Endothelial cell of umbilical vein (primary cell): ENCODE measurements around the gene SPSB3. TPM values are rescaled to one million over a fixed set of nuclear protein-coding genes. Genes with fewer than 3 reads are reported as not detected.

ENCODE experiments used
- BruUV-seq: library from RNA; stranded (reverse); fragments of 400-500 nt; replicated peaks from 2 replicates; lab custom pipeline; 2021; lab: Mats Ljungman, UMichigan
- CTCF ChIA-PET: fragments of 300-600, 350-600 bp; sonication (Branson Sonifier 250); formaldehyde crosslinking; loops from one replicate; lab custom pipeline; 2021; ENCODE audit warnings: antibody characterized with exemption, inconsistent platforms; lab: Charles Lee
- POLR2A ChIA-PET: fragments of 300-600, 350-600 bp; sonication (Branson Sonifier 250); formaldehyde crosslinking; loops from one replicate; lab custom pipeline; 2021; ENCODE audit warnings: antibody characterized with exemption, inconsistent platforms; lab: Charles Lee
- DNase-seq: peaks from one replicate; pipeline ENCODE4 v3.0.0-alpha.2; 2011; ENCODE audit warnings: low read depth, low spot score
- FAIRE-seq: peaks from 2 replicates; lab custom pipeline; 2011; peaks lifted over from hg19 to GRCh38; lab: Jason Lieb, UNC
- H2AFZ ChIP-seq: 2 replicates; pipeline ENCODE4 v1.6.0; 2012; ENCODE audit warnings: low read depth, low read length, control low read depth, inconsistent platforms
- H3K27ac ChIP-seq: 2 replicates; pipeline ENCODE4 v1.5.1; 2011; ENCODE audit warnings: low read depth, mild to moderate bottlenecking, control low read depth, low read length, moderate library complexity; ENCODE audit not compliant: insufficient read depth
- H3K27me3 ChIP-seq, 2 experiments: 2 replicates each; pipeline versions ENCODE4 v1.6.0 to v1.6.1; 2011; ENCODE audit warnings: low read length in 2 of 2, mixed read lengths in 1 of 2; ENCODE audit not compliant: control insufficient read depth in 2 of 2, insufficient read depth in 2 of 2
- H3K36me3 ChIP-seq, 2 experiments: 2 replicates in 1 of 2; 3 replicates in 1 of 2; pipeline ENCODE4 v1.5.1; 2011; ENCODE audit warnings: low read length in 2 of 2, mild to moderate bottlenecking in 1 of 2, moderate library complexity in 1 of 2; ENCODE audit not compliant: control insufficient read depth in 2 of 2, insufficient read depth in 2 of 2; ENCODE audit errors: extremely low read depth in 1 of 2
- H3K4me1 ChIP-seq: 3 replicates; pipeline ENCODE4 v1.5.1; 2011; ENCODE audit warnings: mild to moderate bottlenecking, low read length; ENCODE audit not compliant: control insufficient read depth, insufficient read depth; ENCODE audit errors: extremely low read depth
- H3K4me2 ChIP-seq: 2 replicates; pipeline ENCODE4 v1.6.1; 2011; ENCODE audit warnings: low read length, control low read depth, mixed read lengths; ENCODE audit not compliant: insufficient read depth
- H3K4me3 ChIP-seq, 3 experiments: fragments of 200-600 bp in 1 of 3; sonication (generic), shearing (Covaris generic) in 1 of 3; replicated peaks in 1 of 3; 2 replicates each; pipeline ENCODE4 v1.5.1; 2011 to 2016; ENCODE audit warnings: control low read depth in 3 of 3, low read length in 3 of 3, mild to moderate bottlenecking in 2 of 3, inconsistent platforms in 1 of 3, low read depth in 1 of 3, moderate library complexity in 1 of 3; ENCODE audit not compliant: insufficient read depth in 1 of 3
- H3K79me2 ChIP-seq: 2 replicates; pipeline ENCODE4 v1.6.0; 2012; ENCODE audit warnings: low read length, inconsistent platforms; ENCODE audit not compliant: control insufficient read depth, insufficient read depth
- H3K9ac ChIP-seq: replicated peaks from 2 replicates; pipeline ENCODE3; 2011; ENCODE audit warnings: low read length, control low read depth; ENCODE audit not compliant: insufficient read depth; ENCODE audit errors: extremely low read depth
- H3K9me1 ChIP-seq: replicated peaks from 3 replicates; pipeline ENCODE4 v1.6.0; 2011; ENCODE audit warnings: mild to moderate bottlenecking, low read length; ENCODE audit not compliant: control insufficient read depth, insufficient read depth; ENCODE audit errors: extremely low read depth
- H3K9me3 ChIP-seq: replicated peaks from 2 replicates; pipeline ENCODE4 v1.5.1; 2012; ENCODE audit warnings: low read length, inconsistent platforms; ENCODE audit not compliant: control insufficient read depth, insufficient read depth
- H4K20me1 ChIP-seq: replicated peaks from 2 replicates; pipeline ENCODE3; 2011; ENCODE audit warnings: mild to moderate bottlenecking, low read length; ENCODE audit not compliant: control insufficient read depth, insufficient read depth; ENCODE audit errors: extremely low read depth
- CTCF ChIP-seq, 2 donors: IDR thresholded peaks; 1 replicate in 1 of 2; 2 replicates in 1 of 2; pipeline ENCODE4 v1.5.1; 2011; ENCODE audit warnings: low read length in 2 of 2, mild to moderate bottlenecking in 2 of 2, moderate library complexity in 2 of 2, control low read depth in 1 of 2, inconsistent platforms in 1 of 2, low read depth in 1 of 2; ENCODE audit not compliant: insufficient read depth in 1 of 2; ENCODE audit errors: extremely low read depth in 1 of 2
- EZH2 ChIP-seq: IDR thresholded peaks from 2 replicates; pipeline ENCODE4 v1.6.1; 2012; ENCODE audit warnings: borderline replicate concordance, low read depth, mild to moderate bottlenecking, moderate library complexity, low read length, inconsistent platforms; ENCODE audit not compliant: severe bottlenecking
- FOS ChIP-seq: IDR thresholded peaks from 2 replicates; pipeline ENCODE4 v1.6.1; 2011; ENCODE audit warnings: mild to moderate bottlenecking, low read length, moderate library complexity, borderline replicate concordance; ENCODE audit not compliant: insufficient read depth
- JUN ChIP-seq: IDR thresholded peaks from 2 replicates; pipeline ENCODE4 v1.6.1; 2011; ENCODE audit warnings: borderline replicate concordance, low read depth; ENCODE audit not compliant: insufficient read length, insufficient read depth
- MAX ChIP-seq: IDR thresholded peaks from 2 replicates; pipeline ENCODE4 v1.6.1; 2011; ENCODE audit not compliant: insufficient read depth, insufficient read length
- dilution Hi-C: fragments of 300-500 bp; cut with MboI; formaldehyde crosslinking; loops from one replicate; pipeline ENCODE4 v1.15.0; 2019; ENCODE audit warnings: low sequenced_read_pairs; ENCODE audit not compliant: extremely low pct_ligation_motif_present
- intact Hi-C: fragments of 100-400 bp; cut with micrococcal nuclease; formaldehyde crosslinking; loops from one replicate; pipeline ENCODE4 v1.10.0; 2022
- polyA plus RNA-seq, 4 experiments: library from polyadenylated mRNA; depleted of rRNA in 3 of 4; stranded (reverse) in 3 of 4; unstranded in 1 of 4; fragments of >200 nt; gene quantifications; 2 replicates each; pipeline versions ENCODE4 v1.2.1 to v1.2.3, GENCODE V29; 2011 to 2012; ENCODE audit warnings: missing spikeins in 1 of 4
- total RNA-seq: library from RNA; stranded (reverse); gene quantifications from 2 replicates; pipeline ENCODE4 v1.2.3, GENCODE V29; 2021

SPSB3 gene
- total and polyA plus RNA-seq, 2 donors (not counting 3 experiments of a cell fraction or from before 2014, with no cell fraction given): 39.0 to 86.2 TPM

GRCh38 chr16:1828645-1829410 is 46.5 kb upstream of the SPSB3 start:
- H3K27ac ChIP-seq: no peak overlapping the region
- no peaks in the 10 kb centered on the region for H3K9me3 ChIP-seq
- intact Hi-C loops (no loop called here), dilution Hi-C loops (no loop called here)
- no peak overlapping the region for H3K9ac ChIP-seq
- H3K4me2 ChIP-seq: peak overlapping the region; percentile 81
- POLR2A ChIA-PET: no interaction called here
- H4K20me1 ChIP-seq: no peaks in the 10 kb centered on the region
- H3K79me2 ChIP-seq: peaks cover 22% of the 10 kb centered on the region
- CTCF ChIA-PET: interaction anchor here (1.1 kb wide), 1 partner anchor 12 kb away, joined by 4 read pairs; no protein-coding TSS in a partner anchor
- H3K4me1 ChIP-seq: peaks cover 20% of the 10 kb centered on the region
- FAIRE-seq: no peak
- H2AFZ ChIP-seq: no peak overlapping the region
- H3K4me3 ChIP-seq: peak overlapping the region in 1 of 3 experiments; percentile 75
- H3K9me1 ChIP-seq: no peaks in the 10 kb centered on the region
- no peak for DNase-seq
- H3K27me3 ChIP-seq: no peaks in the 10 kb centered on the region
- TF ChIP-seq CTCF (IDR thresholded peaks at IDR 0.05; ENCODE audit: extremely low read depth in 1 of 2, insufficient read depth in 1 of 2, low read depth in 1 of 2, low read length in 2 of 2) (no peak), EZH2 (no peak), MAX (no peak), FOS (no peak), JUN (no peak)
- BruUV-seq: no TSS peak
- peaks cover 0 to 2% of the 10 kb centered on the region in 2 experiments for H3K36me3 ChIP-seq
